GM12878 (cell line): Measurements from ENCODE around the gene SMCO1. TPM values are rescaled to one million over a fixed set of nuclear protein-coding genes. Genes with fewer than 3 reads are reported as not detected.

Experiments used
- ATAC-seq: fragments of 200-7000 bp; cut with Tn5 transposase; 3 replicates; pipeline ENCODE4 v1.9.1; 2020; ENCODE audit warnings: mild to moderate bottlenecking, moderate library complexity
- BruUV-seq: library from RNA; stranded (reverse); fragments of 400-500 nt; replicated peaks from 2 replicates; lab custom pipeline; 2021; lab: Mats Ljungman, UMichigan
- CTCF ChIA-PET: fragments of 300-600 bp; sonication (Branson Sonifier 250); formaldehyde crosslinking; extraction: SDS; loops from one replicate; lab custom pipeline; 2021; ENCODE audit warnings: inconsistent platforms; lab: Yijun Ruan, JAX
- POLR2A ChIA-PET: fragments of 350-600 bp; formaldehyde crosslinking; extraction: SDS; loops from one replicate; lab custom pipeline; 2021; ENCODE audit warnings: inconsistent platforms; lab: Charles Lee
- RAD21 ChIA-PET: fragments of 300-600 bp; sonication (Branson Sonifier 250); formaldehyde crosslinking; loops from one replicate; lab custom pipeline; 2023; ENCODE audit warnings: antibody characterized with exemption; ENCODE audit not compliant: unreplicated experiment; lab: Charles Lee
- SMC1A ChIA-PET: fragments of 300-600 bp; sonication (Branson Sonifier 250); formaldehyde crosslinking; loops from one replicate; lab custom pipeline; 2023; ENCODE audit not compliant: unreplicated experiment, uncharacterized antibody; lab: Charles Lee
- DNase-seq: peaks from one replicate; pipeline ENCODE4 v3.0.0-alpha.2; 2011; ENCODE audit warnings: low read depth, low spot score
- FAIRE-seq: peaks from 3 replicates; lab custom pipeline; 2011; peaks lifted over from hg19 to GRCh38; lab: Jason Lieb, UNC
- H2AFZ ChIP-seq: 2 replicates; pipeline ENCODE4 v1.6.0; 2011; ENCODE audit warnings: low read depth, low read length, control low read depth; ENCODE audit not compliant: control insufficient read depth
- H3K27ac ChIP-seq: 2 replicates; pipeline ENCODE4 v1.5.1; 2011; ENCODE audit warnings: control low read depth; ENCODE audit not compliant: control insufficient read depth, insufficient read depth
- H3K27me3 ChIP-seq, 2 experiments: replicated peaks in 1 of 2; 2 replicates each; pipeline versions ENCODE4 v1.6.0 to v1.6.1; 2011; ENCODE audit warnings: low read length in 1 of 2; ENCODE audit not compliant: control insufficient read depth in 2 of 2, insufficient read depth in 2 of 2
- H3K36me3 ChIP-seq, 2 experiments: 2 replicates each; pipeline ENCODE4 v1.5.1; 2011; ENCODE audit warnings: low read length in 1 of 2; ENCODE audit not compliant: control insufficient read depth in 2 of 2, insufficient read depth in 2 of 2
- H3K4me1 ChIP-seq: 2 replicates; pipeline ENCODE4 v1.6.1; 2011; ENCODE audit warnings: mild to moderate bottlenecking, low read length, moderate library complexity, mixed read lengths; ENCODE audit not compliant: control insufficient read depth, insufficient read depth
- H3K4me2 ChIP-seq: 2 replicates; pipeline ENCODE4 v1.6.0; 2011; ENCODE audit warnings: control low read depth; ENCODE audit not compliant: control insufficient read depth, insufficient read depth
- H3K4me3 ChIP-seq: fragments of 200-600 bp; sonication (generic); 2 replicates; pipeline ENCODE4 v1.5.1; 2016
- H3K79me2 ChIP-seq: 2 replicates; pipeline ENCODE4 v1.6.0; 2011; ENCODE audit warnings: low read length; ENCODE audit not compliant: control insufficient read depth, insufficient read depth
- H3K9ac ChIP-seq: 2 replicates; pipeline ENCODE4 v1.8.0; 2011; ENCODE audit warnings: low read length, control low read depth, mixed read lengths; ENCODE audit not compliant: control insufficient read depth, insufficient read depth
- H3K9me3 ChIP-seq: replicated peaks from 3 replicates; pipeline ENCODE4 v1.5.1; 2011; ENCODE audit warnings: mild to moderate bottlenecking, low read length; ENCODE audit not compliant: control insufficient read depth, insufficient read depth
- H4K20me1 ChIP-seq: 2 replicates; pipeline ENCODE4 v1.6.0; 2011; ENCODE audit not compliant: control insufficient read depth, insufficient read depth
- CTCF ChIP-seq, 3 experiments: IDR thresholded peaks in 2 of 3; conservative IDR thresholded peaks in 1 of 3; 2 replicates each; pipeline ENCODE4 v1.5.1; 2011; ENCODE audit warnings: low read depth in 3 of 3, low read length in 3 of 3, mild to moderate bottlenecking in 3 of 3, control low read depth in 2 of 3, moderate library complexity in 2 of 3, inconsistent platforms in 1 of 3, mixed read lengths in 1 of 3; ENCODE audit not compliant: control insufficient read depth in 2 of 3, insufficient read depth in 1 of 3; ENCODE audit errors: extremely low read depth in 1 of 3
- IKZF1 ChIP-seq: fragments of 450-650 bp; conservative IDR thresholded peaks from 2 replicates; pipeline ENCODE4 v1.6.1; 2017; ENCODE audit warnings: antibody characterized with exemption, mild to moderate bottlenecking
- IKZF2 ChIP-seq, 2 experiments: fragments of 450-650 bp; IDR thresholded peaks; 2 replicates each; pipeline ENCODE4 v1.6.1; 2017; ENCODE audit warnings: mild to moderate bottlenecking in 2 of 2, moderate library complexity in 2 of 2
- KAT2A ChIP-seq: conservative IDR thresholded peaks from 2 replicates; pipeline ENCODE4 v1.6.1; 2011; ENCODE audit warnings: low read depth, low read length; ENCODE audit not compliant: control insufficient read depth
- RAD21 ChIP-seq: IDR thresholded peaks from 2 replicates; pipeline ENCODE4 v1.6.1; 2011; ENCODE audit warnings: mild to moderate bottlenecking, low read depth, low read length, moderate library complexity; ENCODE audit not compliant: insufficient read depth
- RFX5 ChIP-seq: IDR thresholded peaks from 2 replicates; pipeline ENCODE4 v1.6.1; 2011; ENCODE audit warnings: low read depth, low read length, improper control_type of control experiment
- WGBS: methylation state at CpG from one replicate; pipeline ENCODE4 v1.1.6; 2016; ENCODE audit warnings: low lambda C conversion rate; ENCODE audit not compliant: insufficient replicate concordance, insufficient coverage; ENCODE audit errors: missing lambda C conversion rate; 5-methylcytosine and 5-hydroxymethylcytosine counted together
- in situ Hi-C: fragments of 300-500 bp; cut with MboI; formaldehyde crosslinking; loops from 9 replicates; pipeline ENCODE4 v1.14.3; 2018; ENCODE audit warnings: mixed read lengths
- intact Hi-C: fragments of 100-400 bp; cut with micrococcal nuclease; formaldehyde crosslinking; loops from one replicate; pipeline ENCODE4 v1.14.2; 2022; ENCODE audit not compliant: unreplicated experiment
- polyA plus RNA-seq, 11 experiments: library from polyadenylated mRNA; depleted of rRNA in 4 of 11; unstranded in 6 of 11; stranded (reverse) in 5 of 11; fragments of >200 nt; fragmentation: Nextera tagmentation in 4 of 11; fragmentation: Illumina TruSeq in 1 of 11; extraction: Ambion mirVana in 4 of 11; extraction: Trizol in 1 of 11; gene quantifications; 1 replicate in 1 of 11; 2 replicates in 10 of 11; pipeline versions ENCODE4 v1.2.1 to v1.2.3, GENCODE V29; 2011 to 2016; ENCODE audit warnings: inconsistent platforms in 2 of 11, missing spikeins in 2 of 11, low read depth in 1 of 11
- total RNA-seq, 4 experiments: library from RNA; depleted of rRNA in 3 of 4; stranded (reverse); fragments of >200 nt in 3 of 4; fragmentation: Illumina TruSeq in 1 of 4; extraction: Trizol in 1 of 4; gene quantifications; 2 replicates each; pipeline versions ENCODE4 v1.2.1 to v1.2.3, GENCODE V29; 2013 to 2021

Gene SMCO1
- total and polyA plus RNA-seq, 10 of the 15 experiments (the other 5 are each of a cell fraction or from before 2014, with no cell fraction given) = 0.05 TPM; not detected in 9

GRCh38 chr3:196517162-196517800 lies 2.1 kb upstream of the SMCO1 start:
- SMC1A ChIA-PET = interaction anchor here (0.6 to 2.5 kb wide), 7 partner anchors 9 to 445 kb away, joined by 3 to 6 read pairs (median 4); no protein-coding TSS in a partner anchor
- Histone ChIP-seq H3K4me2 (no peak overlapping the region), H3K4me3 (no peak overlapping the region), H3K9ac (no peak overlapping the region), H3K4me1 (no peaks in the 10 kb centered on the region), H3K79me2 (no peaks in the 10 kb centered on the region), H3K36me3 (no peaks in the 10 kb centered on the region), H3K9me3 (peaks cover 36% of the 10 kb centered on the region), H4K20me1 (no peaks in the 10 kb centered on the region), H2AFZ (no peak overlapping the region), H3K27ac (no peak overlapping the region), H3K27me3 (no peaks in the 10 kb centered on the region)
- DNase-seq = no peak
- RAD21 ChIA-PET = interaction anchor here (0.6 to 3.2 kb wide), 7 partner anchors 31 to 445 kb away, joined by 3 to 15 read pairs (median 3); no protein-coding TSS in a partner anchor
- TF ChIP-seq RFX5 (no peak), CTCF (IDR thresholded peaks at IDR 0.05 in 2 of 3, conservative IDR thresholded peaks at IDR 0.05 in 1 of 3; ENCODE audit: control insufficient read depth in 2 of 3, extremely low read depth in 1 of 3, insufficient read depth in 1 of 3, low read depth in 3 of 3, low read length in 3 of 3) (no peak; a peak in 1 of 6 replicates), KAT2A (no peak), IKZF2 (IDR thresholded peaks at IDR 0.05) (no peak), RAD21 (peak; percentile 40), IKZF1 (no peak)
- intact Hi-C loops (no loop called here), in situ Hi-C loops (no loop called here)
- POLR2A ChIA-PET = interaction anchor here (0.6 kb wide), 1 partner anchor 266 kb away, joined by 3 read pairs; no protein-coding TSS in a partner anchor
- FAIRE-seq = no peak
- CTCF ChIA-PET = interaction anchor here (0.8 to 2.8 kb wide), 8 partner anchors 8 to 494 kb away, joined by 3 to 13 read pairs (median 3); no protein-coding TSS in a partner anchor
- BruUV-seq = no TSS peak
- 34% methylated on average over 2 of the region's 2 CpGs for WGBS
- ATAC-seq = no peak; the same call in 2 of the 3 replicates
